Amniotic epithelial cell (primary cell): ENCODE measurements around the gene MB21D2.

ENCODE experiments used
- DNase-seq: peaks from one replicate; pipeline ENCODE4 v3.0.0-alpha.2; 2010; ENCODE audit warnings: low read depth

Gene MB21D2

GRCh38 chr3:192923731-192924130 is 6.1 kb upstream of the MB21D2 start:
- no peak for DNase-seq

GRCh38 chr3:192921793-192922192 is 4.1 kb upstream of the MB21D2 start:
- DNase-seq = no peak

GRCh38 chr3:192920411-192920810 is 2.8 kb upstream of the MB21D2 start:
- no peak for DNase-seq

- no peak for DNase-seq
Measured at GRCh38 chr3:192919901-192920300, 2.2 kb upstream of the MB21D2 start.

GRCh38 chr3:192918275-192918588 is 576 bp upstream of the MB21D2 start:
- no peak for DNase-seq

GRCh38 chr3:192917028-192917403 is 640 bp downstream of the MB21D2 start:
- no peak for DNase-seq

GRCh38 chr3:192916371-192917027 is 1.2 kb downstream of the MB21D2 start:
- DNase-seq = peak; percentile 61

GRCh38 chr3:192915722-192916121 is 1.9 kb downstream of the MB21D2 start:
- DNase-seq = no peak

- DNase-seq = peak; percentile 51
Measured at GRCh38 chr3:192915304-192915703, 2.4 kb downstream of the MB21D2 start.

- no peak for DNase-seq
Measured at GRCh38 chr3:192914848-192915247, 2.8 kb downstream of the MB21D2 start.

- no peak for DNase-seq
Measured at GRCh38 chr3:192913540-192913939, 4.1 kb downstream of the MB21D2 start.

GRCh38 chr3:192911293-192911692 is 6.4 kb downstream of the MB21D2 start:
- no peak for DNase-seq

- peak; percentile 70 for DNase-seq
Measured at GRCh38 chr3:192907784-192908183, 9.9 kb downstream of the MB21D2 start.

GRCh38 chr3:192906940-192907339 is 10.7 kb downstream of the MB21D2 start:
- DNase-seq = peak; percentile 68

- no peak for DNase-seq
Measured at GRCh38 chr3:192905980-192906678, 11.5 kb downstream of the MB21D2 start.

GRCh38 chr3:192904632-192905289 is 12.9 kb downstream of the MB21D2 start:
- no peak for DNase-seq

GRCh38 chr3:192902549-192902948 is 15.1 kb downstream of the MB21D2 start:
- peak; percentile 87 for DNase-seq

GRCh38 chr3:192901435-192901834 is 16.2 kb downstream of the MB21D2 start:
- peak; percentile 77 for DNase-seq

GRCh38 chr3:192899540-192899982 is 18.1 kb downstream of the MB21D2 start:
- peak; percentile 77 for DNase-seq

- DNase-seq = no peak
Measured at GRCh38 chr3:192897005-192897404, 20.7 kb downstream of the MB21D2 start.

- no peak for DNase-seq
Measured at GRCh38 chr3:192896208-192896607, 21.4 kb downstream of the MB21D2 start.

- DNase-seq = no peak
Measured at GRCh38 chr3:192894676-192895075, 23.0 kb downstream of the MB21D2 start.

GRCh38 chr3:192892981-192893700 is 24.5 kb downstream of the MB21D2 start:
- peak; percentile 77 for DNase-seq
